ENCODE results near the gene OR1F1.

DNA sequence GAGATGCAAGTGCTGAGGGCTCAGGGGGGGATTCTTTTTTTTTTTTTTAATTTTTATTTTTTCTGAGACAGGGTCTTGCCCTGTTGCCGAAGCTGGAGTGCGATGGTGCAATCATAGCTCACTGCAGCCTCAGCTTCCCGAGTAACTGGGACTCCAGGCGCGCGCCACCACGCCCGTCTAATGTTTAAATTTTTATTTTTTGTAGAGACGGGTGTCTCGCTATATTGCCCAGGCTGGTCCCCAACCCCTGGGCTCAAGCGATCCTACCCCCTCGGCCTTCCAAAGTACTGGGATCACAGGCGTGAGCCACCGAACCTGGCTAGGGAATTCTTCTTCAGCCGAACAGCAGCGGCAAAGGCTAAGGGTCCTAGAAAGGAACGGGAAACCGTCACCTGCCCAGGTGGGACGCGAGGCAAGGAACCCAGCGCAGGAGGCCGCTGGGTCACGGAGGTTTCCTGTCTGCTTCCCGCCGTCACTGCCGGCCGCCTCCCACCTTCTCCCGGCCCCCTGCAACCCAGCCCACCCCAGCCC, 13.3 kb upstream of the OR1F1 start:
- TF ChIP-seq, protein P1, sequence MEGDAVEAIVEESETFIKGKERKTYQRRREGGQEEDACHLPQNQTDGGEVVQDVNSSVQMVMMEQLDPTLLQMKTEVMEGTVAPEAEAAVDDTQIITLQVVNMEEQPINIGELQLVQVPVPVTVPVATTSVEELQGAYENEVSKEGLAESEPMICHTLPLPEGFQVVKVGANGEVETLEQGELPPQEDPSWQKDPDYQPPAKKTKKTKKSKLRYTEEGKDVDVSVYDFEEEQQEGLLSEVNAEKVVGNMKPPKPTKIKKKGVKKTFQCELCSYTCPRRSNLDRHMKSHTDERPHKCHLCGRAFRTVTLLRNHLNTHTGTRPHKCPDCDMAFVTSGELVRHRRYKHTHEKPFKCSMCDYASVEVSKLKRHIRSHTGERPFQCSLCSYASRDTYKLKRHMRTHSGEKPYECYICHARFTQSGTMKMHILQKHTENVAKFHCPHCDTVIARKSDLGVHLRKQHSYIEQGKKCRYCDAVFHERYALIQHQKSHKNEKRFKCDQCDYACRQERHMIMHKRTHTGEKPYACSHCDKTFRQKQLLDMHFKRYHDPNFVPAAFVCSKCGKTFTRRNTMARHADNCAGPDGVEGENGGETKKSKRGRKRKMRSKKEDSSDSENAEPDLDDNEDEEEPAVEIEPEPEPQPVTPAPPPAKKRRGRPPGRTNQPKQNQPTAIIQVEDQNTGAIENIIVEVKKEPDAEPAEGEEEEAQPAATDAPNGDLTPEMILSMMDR (IDR thresholded peaks at IDR 0.05), result no peak
- TF ChIP-seq POLR2AphosphoS5 (IDR thresholded peaks at IDR 0.05), result no peak

Measured in sigmoid colon (tissue), 4 donors.